Retinal pigment epithelial cell (primary cell): ENCODE results near the gene SMARCA2.

Source experiments
- DNase-seq: peaks from one replicate; pipeline ENCODE4 v3.0.0-alpha.2; 2010; ENCODE audit warnings: low read depth
- H3K4me3 ChIP-seq: 2 replicates; pipeline ENCODE4 v1.5.1; 2011; ENCODE audit warnings: mild to moderate bottlenecking, low read length, control low read depth, moderate library complexity
- CTCF ChIP-seq: conservative IDR thresholded peaks from 2 replicates; pipeline ENCODE4 v1.5.1; 2011; ENCODE audit warnings: low read depth, low read length, control low read depth, inconsistent platforms

The SMARCA2 gene

GRCh38 chr9:2013743-2014475 lies 1.2 kb upstream of the SMARCA2 start:
- DNase-seq: no peak
- no peak for TF ChIP-seq CTCF
- peak overlapping the region; percentile 83 for H3K4me3 ChIP-seq

- no peak for DNase-seq
- TF ChIP-seq CTCF: no peak
- H3K4me3 ChIP-seq: peak overlapping the region; percentile 83
Observed at GRCh38 chr9:2015581-2016407, 647 bp downstream of the SMARCA2 start.

GRCh38 chr9:2016408-2017330 lies 1.5 kb downstream of the SMARCA2 start:
- peak overlapping the region; percentile 83 for H3K4me3 ChIP-seq
- DNase-seq: no peak
- no peak for TF ChIP-seq CTCF

GRCh38 chr9:2017331-2018161 lies 2.4 kb downstream of the SMARCA2 start:
- TF ChIP-seq CTCF: no peak
- H3K4me3 ChIP-seq: peak overlapping the region; percentile 83
- no peak for DNase-seq

GRCh38 chr9:2018162-2018643 lies 3.1 kb downstream of the SMARCA2 start:
- no peak for TF ChIP-seq CTCF
- peak overlapping the region; percentile 83 for H3K4me3 ChIP-seq
- DNase-seq: no peak
